ENCODE data around the gene HIVEP1. TPM values are rescaled to one million over a fixed set of nuclear protein-coding genes. Genes with fewer than 3 reads are reported as not detected.
"Not testable (repeated sequence)": the region's sequence is repeated elsewhere in the genome, so short reads cannot be mapped to it uniquely, and the experiment has no call there.

The HIVEP1 gene
- polyA plus RNA-seq, 1 donor = 21.2 TPM

DNA sequence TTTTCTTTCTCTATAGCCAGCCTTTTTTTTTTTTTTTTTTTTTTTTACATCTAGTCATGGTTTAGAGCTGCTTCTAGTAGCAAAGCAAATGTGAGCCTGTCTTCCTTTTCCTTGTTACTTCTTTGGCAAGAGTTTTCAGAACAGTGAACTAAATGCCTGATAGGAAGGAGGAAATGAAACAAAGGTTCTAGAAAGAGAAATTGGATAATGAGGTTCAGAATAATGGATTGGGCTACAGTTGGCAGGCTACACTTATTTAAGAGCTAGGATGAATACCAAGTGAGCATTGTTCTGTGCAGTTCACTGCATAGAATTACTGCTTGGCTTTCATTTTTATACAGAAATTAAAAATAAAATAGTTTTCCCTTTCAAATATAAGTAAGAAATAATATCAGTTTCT is 78.6 kb downstream of the HIVEP1 start:
- DNase-seq = no peak

GRCh38 chr6:12092762-12093161 is 80.7 kb downstream of the HIVEP1 start:
- no peak for DNase-seq

GRCh38 chr6:12094689-12095088 is 82.6 kb downstream of the HIVEP1 start:
- no peak for DNase-seq

DNA sequence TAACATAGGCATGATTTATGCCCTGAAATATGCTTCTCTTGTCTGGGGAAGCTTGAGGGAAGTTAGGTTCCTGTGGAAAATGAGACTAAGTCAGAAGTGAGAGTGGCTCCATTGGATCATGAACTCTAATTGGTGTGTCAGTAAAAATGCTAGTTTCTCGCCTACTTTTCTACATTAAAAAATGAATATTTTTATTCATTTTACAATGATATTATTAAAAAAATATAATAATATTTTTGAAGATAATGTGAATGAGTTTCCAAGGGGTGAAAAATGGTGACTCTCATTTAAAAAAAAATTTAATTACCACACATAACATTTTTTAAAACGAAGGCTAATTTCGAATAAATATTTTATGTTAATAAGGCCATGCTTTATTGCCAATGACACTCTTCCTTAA is 84.2 kb downstream of the HIVEP1 start:
- DNase-seq = no peak

DNA sequence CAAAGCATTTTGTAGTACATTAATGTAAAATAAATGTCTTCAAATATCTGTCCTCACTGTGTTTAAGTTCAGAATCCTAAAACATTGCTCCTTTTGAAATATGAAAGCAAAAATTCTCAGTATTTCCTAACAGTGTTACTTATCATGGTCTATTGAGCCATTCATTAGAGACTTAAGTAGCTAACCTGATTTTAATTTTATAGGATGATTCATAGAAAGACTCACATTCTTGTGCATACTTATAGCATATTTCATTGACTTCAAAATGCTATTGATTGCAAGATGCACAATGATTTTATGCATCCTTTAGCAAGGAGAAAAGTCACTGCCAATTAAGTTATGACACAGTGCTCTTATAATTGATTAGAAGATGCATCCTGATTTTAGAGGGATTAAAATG is 85.7 kb downstream of the HIVEP1 start:
- DNase-seq = no peak

DNA sequence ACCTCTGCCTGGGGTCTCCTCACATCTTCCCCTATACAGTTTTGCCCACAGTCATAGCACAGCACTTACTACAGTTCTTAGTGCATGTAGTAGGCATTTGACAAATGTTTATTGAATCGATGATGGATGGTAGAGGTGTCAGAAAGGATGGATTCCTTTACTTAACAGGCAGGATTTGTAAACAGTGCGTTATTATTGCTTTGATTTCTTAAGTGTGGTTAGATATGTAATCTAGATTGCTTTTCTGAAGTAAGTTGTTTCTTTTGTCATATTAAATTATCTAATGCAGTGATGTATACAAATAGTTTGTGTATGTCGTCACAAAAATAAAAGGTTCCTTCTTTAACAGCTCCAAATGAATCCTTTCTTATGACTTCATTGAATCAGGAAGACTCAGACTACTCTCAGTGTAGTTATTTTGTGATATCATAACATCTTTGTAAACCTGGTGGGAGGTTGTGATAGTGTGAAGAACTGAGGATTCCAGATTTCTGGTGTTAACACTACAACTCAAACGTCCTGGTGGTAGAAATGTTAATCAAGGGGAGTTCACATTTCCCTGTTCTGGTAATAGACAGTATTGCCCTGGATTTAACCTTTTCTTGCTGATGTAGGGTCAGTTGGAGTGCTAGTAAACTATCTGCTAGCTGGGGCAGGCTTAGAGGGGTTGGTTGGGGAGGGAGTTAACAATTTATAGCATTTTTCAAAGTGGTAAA is 87.7 kb downstream of the HIVEP1 start:
- DNase-seq = no peak

DNA sequence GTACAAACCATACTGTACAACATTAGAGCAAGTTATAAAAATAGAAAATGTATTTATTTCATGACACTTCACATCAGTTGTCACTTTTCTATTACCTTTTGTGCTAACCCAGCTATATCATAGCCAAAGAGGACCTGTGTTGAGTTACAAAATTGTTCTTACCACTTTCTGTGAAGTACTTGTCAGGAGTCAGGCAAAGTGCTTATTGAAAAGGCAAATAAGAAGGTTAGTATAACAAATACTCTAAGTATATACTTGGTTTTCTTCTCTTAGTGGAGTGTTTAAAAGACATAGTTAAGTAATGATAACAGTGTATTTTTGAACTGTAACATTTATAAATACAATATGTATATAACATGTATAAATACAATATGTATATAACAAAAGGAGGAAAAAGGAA is 88.9 kb downstream of the HIVEP1 start:
- DNase-seq = no peak

- no peak for DNase-seq
Measured at GRCh38 chr6:12101653-12102312, 89.7 kb downstream of the HIVEP1 start.

- DNase-seq = no peak
Measured at GRCh38 chr6:12102350-12102749, 90.2 kb downstream of the HIVEP1 start.

DNA sequence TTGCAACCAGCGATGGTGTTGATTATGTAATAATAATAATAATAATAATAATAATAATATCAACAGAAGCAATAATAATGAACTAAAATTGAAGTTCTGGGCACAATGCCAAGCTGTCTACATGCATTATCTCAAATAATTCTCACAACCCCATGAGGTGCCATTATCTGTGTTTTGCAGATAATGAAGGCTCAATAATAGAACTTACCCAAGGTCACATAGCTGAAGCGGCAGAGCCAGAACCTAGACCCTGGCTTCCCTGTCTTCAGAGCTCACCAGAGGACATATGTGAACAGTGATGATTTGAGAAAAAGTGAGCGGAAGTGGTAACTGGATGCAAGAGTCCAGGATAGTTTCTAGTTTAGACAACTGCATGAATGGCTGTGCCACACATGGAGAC is 91.0 kb downstream of the HIVEP1 start:
- no peak for DNase-seq

DNA sequence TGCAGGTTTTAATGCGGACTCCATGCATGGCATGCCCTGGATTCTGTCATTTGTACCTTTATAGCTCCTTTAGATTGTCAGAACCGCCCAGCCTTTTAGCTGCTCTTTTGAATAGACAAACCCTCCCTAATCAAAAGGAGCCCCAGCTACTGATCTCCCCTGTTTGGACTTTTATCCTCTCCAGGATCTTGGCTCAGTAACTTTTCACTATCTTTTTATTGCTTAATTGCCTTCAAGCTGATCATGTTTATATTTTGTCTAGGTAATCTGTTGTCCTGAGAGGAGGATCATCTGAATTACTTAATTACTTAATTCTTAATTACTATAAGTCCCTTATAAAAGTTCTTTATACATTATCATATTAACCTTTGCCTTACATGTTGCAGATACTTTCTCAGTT is 93.2 kb downstream of the HIVEP1 start:
- no peak for DNase-seq

DNA sequence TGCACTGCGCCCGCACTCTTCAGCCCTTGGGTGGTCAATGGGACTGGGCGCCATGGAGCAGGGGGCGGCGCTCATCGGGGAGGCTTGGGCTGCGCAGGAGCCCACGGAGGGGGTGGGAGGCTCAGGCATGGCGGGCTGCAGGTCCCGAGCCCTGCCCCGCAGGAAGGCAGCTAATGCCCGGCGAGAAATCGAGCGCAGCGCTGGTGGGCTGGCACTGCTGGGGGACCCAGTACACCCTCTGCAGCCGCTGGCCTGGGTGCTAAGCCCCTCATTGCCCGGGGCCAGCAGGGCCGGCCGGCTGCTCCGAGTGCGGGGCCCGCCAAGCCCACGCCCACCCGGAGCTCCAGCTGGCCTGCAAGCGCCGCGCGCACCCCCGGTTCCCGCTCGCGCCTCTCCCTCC is 96.3 kb downstream of the HIVEP1 start:
- DNase-seq = not testable (repeated sequence)

DNA sequence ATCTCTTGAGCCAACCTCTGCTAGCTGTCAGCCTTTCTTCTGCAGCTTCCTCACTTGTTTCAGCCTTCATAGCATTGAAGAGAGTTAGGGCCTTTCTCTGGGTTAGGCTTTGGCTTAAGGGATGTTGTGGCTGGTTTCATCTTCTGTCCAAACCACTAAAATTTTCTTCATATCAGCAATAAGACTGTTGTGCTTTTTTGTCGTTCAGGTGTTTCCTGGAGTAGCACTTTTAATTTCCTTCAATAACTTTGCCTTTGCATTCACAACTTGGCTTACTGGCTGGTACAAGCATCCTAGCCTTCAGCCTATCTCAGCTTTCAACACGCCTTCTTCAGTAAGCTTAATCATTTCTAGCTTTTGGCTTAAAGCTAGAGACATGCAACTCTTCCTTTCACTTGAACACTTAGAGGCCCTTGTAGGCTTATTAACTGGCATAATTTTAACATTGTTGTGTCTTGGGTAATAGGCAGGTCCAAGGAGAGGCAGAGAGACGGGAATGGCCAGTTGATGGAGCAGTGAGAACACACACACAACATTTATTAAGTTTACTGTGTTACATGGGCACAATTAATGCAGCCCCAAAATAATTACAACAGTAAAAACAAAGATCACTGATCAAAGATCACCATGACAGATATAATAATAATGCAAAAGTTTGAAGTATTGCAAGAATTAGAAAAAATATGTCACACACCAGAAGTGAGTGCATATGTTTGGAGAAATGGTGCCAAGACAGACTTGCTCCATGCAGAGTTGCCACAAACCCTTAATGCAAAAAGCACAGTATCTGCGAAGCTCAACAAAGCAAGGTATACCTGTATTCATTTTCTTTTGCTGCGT is 98.6 kb downstream of the HIVEP1 start:
- DNase-seq = no peak

GRCh38 chr6:12111363-12111670 is 99.2 kb downstream of the HIVEP1 start:
- no peak for DNase-seq

GRCh38 chr6:12112540-12113189 is 100.6 kb downstream of the HIVEP1 start:
- no peak for DNase-seq

- DNase-seq = no peak
Measured at GRCh38 chr6:12113190-12113577, 101.1 kb downstream of the HIVEP1 start.

- no peak for DNase-seq
Measured at GRCh38 chr6:12114055-12114503, 102.0 kb downstream of the HIVEP1 start.

- no peak for DNase-seq
Measured at GRCh38 chr6:12115001-12115400, 102.9 kb downstream of the HIVEP1 start.

DNA sequence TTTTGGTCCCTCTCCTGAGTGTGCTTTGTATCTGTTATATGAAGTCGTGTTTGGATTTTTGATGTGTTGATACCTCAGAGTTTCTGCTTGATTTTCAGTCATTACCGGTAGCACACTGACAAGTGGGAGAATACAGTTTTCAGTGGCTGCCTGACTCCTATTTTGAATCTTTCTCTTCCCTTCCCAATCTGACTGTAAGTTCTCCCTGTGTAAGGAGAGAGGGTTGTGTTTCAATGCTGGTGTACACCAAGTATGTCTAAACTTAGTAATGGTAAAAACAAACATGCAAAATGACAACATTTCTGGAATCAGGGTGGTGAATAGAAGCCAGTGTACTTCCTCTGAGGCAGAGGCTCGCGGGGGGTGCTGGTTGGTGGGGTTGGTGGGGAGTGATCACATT is 103.4 kb downstream of the HIVEP1 start:
- DNase-seq = no peak

- no peak for DNase-seq
Measured at GRCh38 chr6:12116264-12116800, 104.2 kb downstream of the HIVEP1 start.

GRCh38 chr6:12116978-12117377 is 104.9 kb downstream of the HIVEP1 start:
- no peak for DNase-seq

- no peak for DNase-seq
Measured at GRCh38 chr6:12118607-12119006, 106.5 kb downstream of the HIVEP1 start.

GRCh38 chr6:12119085-12119588 is 107.0 kb downstream of the HIVEP1 start:
- no peak for DNase-seq

All from hindlimb muscle (tissue), 1 donor.